Astrocyte (in vitro differentiated cells and primary cell): Measurements from ENCODE around the gene ZNF277.

Experiments
- CTCF ChIP-seq: IDR thresholded peaks from 2 replicates; pipeline ENCODE4 v1.5.1; 2011; ENCODE audit warnings: low read depth, mild to moderate bottlenecking, inconsistent platforms, low read length, moderate library complexity; ENCODE audit not compliant: insufficient read depth
- EZH2 ChIP-seq: IDR thresholded peaks from 2 replicates; pipeline ENCODE4 v1.6.1; 2012; ENCODE audit warnings: mild to moderate bottlenecking, low read length, inconsistent platforms; ENCODE audit not compliant: insufficient read depth

GRCh38 chr7:112176693-112177415 lies 29.6 kb upstream of the ZNF277 start:
- no peak for TF ChIP-seq CTCF
- TF ChIP-seq EZH2: no peak
